Measurements from ENCODE around the gene HSDL1.
"Not testable (repeated sequence)": the region's sequence is repeated elsewhere in the genome, so short reads cannot be mapped to it uniquely, and the experiment has no call there.

HSDL1 gene

DNA sequence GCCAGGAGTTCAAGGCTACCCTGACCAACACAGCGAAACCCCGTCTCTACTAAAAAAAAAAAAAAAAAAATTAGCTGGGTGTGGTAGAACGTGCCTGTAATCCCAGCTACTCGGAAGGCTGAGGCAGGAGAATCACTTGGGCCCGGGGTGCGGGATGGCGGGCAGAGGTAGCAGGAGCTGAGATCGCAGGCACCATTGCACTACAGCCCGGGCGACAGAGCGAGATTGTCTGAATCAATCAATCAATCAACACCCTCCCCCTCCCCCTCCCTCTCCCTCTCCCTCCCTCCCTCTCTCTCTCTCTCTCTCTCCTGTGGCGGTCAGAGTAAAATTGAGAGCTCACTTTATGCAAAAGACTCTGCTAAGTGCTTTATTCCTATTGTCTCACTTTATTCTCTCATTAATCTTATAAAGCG is 1.2 kb downstream of the HSDL1 start:
- H3K4me3 ChIP-seq (ENCODE audit: low read length), result peak overlapping the region; percentile 75
- DNase-seq (ENCODE audit: low read depth, low spot score), result no peak

DNA sequence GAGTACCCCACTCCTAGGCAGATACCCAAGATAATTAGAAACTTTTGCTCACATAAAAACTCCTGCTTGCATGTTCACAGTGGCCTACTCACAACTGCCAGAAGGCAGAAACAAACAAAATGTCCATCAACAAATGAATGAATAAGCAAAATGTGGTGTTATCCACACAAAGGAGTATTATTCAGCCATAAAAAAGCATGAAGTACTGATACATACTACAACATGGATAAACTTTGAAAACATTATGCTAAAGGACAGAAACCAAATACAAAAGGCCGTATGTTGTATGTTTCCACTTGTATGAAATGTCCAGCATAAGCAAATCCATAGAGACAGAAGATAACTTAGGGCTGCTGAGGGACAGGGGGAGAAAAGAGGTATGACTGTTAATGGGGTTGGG is 1.9 kb downstream of the HSDL1 start:
- no peak for DNase-seq (ENCODE audit: low read depth, low spot score)
- H3K4me3 ChIP-seq (ENCODE audit: low read length), result no peak overlapping the region

DNA sequence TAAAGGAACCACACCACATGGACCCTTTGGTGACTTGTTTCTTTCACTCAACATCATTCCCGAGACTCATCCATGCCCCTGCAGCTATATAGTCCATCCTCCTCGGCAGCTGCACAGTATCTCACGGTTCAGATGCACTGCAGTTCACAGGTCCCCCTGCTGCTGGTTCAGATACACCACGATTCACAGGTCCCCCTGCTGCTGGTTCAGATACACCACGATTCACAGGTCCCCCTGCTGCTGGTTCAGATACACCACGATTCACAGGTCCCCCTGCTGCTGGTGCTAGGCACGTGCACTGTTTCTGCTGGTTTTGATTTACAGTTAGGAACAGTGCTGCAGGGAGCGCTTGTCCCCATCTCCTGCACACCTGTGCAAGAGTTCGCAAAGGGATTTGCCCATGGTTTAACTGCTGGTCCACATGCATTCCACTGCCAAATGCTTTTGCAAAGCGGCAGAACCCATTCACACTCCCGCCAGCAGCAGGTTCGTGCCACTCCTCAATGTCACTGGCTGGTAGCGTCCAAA is 3.8 kb downstream of the HSDL1 start:
- H3K4me3 ChIP-seq (ENCODE audit: low read length), result no peak overlapping the region
- DNase-seq (ENCODE audit: low read depth, low spot score), result peak; percentile 78

DNA sequence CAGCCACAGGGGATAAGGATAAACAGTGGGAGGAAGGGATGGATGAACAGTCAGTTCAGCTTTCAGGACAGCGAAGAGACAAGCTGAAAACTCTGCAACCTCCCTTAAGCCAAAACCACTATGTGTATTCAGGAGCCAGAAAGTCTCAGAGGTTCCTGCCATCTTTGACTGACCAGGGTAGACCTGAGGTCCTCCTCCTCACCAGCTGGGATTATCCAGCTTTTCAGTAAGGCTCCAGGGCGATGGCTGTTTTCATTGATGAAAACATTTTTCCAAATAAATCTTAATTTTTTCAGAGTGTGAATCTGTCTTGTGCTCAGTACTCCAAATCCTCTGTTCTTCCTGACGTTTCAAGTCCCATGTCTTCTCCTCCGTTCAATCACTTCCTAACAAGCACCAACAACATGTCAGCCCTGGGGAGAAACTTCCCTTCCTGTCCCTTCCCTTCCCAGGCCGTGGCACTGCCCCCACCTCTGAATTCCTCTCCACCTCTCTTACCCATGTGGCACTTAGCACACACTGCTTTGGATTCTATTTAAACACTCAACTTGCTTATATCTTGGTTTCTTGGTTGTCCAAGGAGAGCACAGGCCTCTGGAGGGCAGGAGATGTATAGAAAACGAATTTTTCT is 5.2 kb downstream of the HSDL1 start:
- no peak for DNase-seq (ENCODE audit: low read depth, low spot score)
- H3K4me3 ChIP-seq (ENCODE audit: low read length), result no peak overlapping the region

DNA sequence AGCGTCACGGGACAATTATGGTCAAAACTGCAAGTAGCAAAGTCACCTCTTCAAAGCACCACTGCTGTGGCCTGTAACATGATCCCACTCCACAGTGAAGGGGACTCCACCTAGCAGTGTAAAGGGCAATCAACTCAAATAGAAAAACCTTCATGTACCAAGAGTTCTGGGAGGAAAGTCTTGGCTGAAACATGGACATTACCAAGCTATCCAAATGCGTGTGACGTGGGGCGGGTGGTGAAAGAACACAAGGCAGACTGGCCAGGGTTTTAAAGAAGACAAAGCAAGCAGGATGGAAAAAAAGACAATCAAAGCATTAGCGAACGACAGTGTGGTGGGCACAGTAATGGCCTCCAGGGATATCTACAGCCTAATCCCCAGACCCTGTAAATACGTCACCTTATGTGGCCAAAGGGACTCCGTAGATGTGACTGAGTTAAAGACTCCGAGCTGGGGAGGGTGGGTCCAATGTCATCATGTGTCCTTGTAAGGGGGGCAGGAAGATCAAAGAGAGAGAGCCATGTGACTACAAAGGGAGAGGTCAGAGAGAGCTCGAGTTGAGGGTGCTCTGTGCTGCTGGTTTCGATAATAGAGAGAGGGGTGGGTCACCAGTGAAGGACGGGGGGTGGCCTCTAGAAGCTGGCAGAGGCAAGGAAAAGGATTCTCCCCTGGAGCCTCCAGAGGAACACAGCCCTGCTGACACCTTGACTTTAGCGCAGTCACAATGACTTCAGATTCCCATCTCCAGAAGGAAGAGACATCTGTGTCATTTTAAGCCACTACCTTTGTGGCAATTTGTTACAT is 6.0 kb downstream of the HSDL1 start:
- no peak overlapping the region for H3K4me3 ChIP-seq (ENCODE audit: low read length)
- DNase-seq (ENCODE audit: low read depth, low spot score), result peak; percentile 79

DNA sequence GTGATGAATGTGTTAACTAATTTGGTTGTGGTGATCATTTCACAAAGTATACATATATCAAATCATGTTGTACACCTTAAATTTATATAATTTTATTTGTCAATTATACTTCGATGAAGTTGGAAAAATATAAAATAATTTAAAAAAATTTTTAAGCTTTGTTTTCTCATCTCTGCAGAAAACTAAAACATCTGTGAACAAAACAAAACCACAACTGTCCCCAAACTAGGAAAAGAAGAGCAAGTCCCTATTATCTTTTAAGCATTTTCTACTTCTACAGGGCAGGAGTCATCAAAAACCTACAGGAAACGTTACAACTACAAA is 6.5 kb downstream of the HSDL1 start:
- no peak overlapping the region for H3K4me3 ChIP-seq (ENCODE audit: low read length)
- no peak for DNase-seq (ENCODE audit: low read depth, low spot score)

DNA sequence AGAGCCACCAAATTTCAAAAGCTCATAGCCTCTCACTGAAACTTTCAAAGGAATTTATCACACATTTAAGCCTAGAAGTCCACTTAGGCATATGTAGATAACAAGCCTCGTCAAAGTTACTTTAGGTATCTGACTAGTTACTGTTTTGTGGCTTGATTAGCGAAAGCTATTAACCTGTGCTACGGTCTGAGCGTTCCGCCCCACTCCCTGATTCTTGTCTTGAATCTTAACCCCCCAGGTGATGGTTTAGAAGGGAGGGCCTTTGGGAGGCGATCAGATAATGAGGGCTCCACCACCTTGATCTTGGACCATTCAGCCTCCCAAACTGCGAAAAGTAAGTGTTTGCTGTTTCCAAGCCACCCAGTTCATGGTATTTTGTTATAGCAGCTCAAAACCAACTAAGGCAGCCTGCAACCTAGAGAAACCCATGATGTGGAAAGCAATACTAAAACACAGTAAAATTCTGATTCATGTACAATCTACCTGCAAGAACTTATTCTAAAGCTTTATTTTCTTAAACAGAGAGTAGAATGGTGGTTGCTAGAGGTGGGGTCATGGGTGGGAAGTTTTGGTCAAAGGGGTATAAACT is 7.1 kb downstream of the HSDL1 start:
- no peak for DNase-seq (ENCODE audit: low read depth, low spot score)
- no peak overlapping the region for H3K4me3 ChIP-seq (ENCODE audit: low read length)

DNA sequence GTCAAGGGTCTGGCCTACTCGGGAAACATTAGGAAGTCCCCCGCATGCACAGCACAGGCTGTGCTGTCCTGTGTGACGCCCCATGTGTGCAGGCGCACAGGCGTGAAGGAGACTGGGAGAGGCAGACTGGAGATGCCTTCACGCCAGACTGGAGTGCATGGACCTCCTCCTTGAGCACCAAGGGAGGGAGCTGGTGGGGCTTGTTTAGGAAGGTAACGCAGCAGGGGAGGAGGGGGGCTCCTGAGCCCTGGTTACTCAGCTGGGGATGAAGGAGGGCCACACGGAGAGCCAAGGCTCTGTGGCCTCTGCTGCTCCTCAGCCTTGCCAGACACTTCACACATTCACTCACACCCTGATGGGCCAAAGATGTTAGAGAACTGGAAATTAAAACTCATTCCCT is 7.7 kb downstream of the HSDL1 start:
- DNase-seq (ENCODE audit: low read depth, low spot score), result no peak

DNA sequence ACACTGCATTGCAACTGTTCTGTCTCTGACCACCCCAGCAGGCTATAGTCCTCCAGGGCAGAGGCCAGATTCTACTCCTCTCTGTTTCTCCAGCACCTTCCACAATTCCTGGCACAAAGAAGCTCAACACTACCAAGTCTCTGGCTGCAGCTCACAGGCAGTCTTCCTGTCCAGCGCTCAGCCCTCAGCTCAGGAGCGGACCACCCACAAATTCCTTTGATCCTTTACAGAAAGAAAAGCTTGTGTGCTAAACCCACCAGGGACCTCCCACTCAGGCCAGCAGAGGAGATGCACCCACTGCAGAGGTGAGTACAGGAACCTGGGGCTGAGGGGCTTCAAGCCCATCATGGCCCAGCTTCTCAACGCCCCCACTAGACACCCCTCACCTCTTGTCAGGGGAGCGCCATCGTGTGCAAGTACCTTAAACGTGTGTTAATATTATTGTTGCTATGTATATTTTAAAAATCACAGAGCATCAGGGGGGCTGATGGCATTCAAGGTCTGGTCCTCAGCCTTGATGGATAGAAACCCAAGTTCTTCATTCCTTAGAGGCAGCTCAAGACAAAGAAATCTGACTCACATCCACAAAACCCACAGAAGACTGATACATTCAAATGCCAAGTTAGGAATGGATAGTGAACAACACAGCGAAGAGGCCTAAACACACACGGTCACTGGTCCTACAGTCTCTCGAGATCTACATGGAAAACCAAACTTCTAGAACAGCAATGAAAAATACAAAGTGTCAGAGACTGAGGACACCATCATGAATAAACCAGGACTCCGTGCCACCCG is 8.4 kb downstream of the HSDL1 start:
- H3K4me3 ChIP-seq (ENCODE audit: low read length), result no peak overlapping the region
- no peak for DNase-seq (ENCODE audit: low read depth, low spot score)

More for the DNA sequence above, 7.7 kb downstream of the HSDL1 start:
- no peak overlapping the region for H3K4me3 ChIP-seq (ENCODE audit: low read length)

DNA sequence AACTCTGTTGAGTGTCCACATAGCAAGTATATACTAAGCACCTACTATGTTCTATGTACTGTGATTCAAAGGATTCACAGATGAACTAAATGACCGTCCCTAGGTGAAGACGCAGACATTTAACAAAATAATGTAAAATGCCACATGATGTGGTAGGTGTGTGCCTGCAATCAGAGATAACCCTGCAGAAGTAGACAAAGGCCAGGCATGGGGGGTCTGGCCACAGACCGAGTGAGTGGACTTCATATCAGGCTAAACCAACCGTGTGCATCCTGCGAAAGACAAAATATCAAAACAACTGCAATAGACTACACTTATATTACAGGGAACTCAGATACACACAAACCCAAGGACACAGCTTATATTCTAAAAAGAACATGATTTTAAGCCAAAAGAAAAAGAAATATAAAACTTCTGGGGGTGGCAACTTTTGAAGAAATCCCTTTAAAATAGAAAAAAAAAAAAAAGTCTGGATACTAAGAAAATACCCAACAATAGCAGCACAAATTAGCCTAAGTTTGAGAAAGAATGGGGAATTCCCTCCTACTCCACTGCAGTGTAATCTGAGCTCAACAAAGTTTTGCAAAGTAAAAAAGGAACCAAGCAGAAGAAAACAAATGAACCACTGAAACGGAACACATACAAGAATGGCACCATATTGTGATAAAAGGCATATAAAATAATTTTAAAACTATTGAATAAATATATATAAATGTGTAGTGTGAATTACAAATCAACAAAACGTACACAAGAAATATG is 12.3 kb downstream of the HSDL1 start:
- no peak overlapping the region for H3K4me3 ChIP-seq (ENCODE audit: low read length)
- no peak for DNase-seq (ENCODE audit: low read depth, low spot score)

DNA sequence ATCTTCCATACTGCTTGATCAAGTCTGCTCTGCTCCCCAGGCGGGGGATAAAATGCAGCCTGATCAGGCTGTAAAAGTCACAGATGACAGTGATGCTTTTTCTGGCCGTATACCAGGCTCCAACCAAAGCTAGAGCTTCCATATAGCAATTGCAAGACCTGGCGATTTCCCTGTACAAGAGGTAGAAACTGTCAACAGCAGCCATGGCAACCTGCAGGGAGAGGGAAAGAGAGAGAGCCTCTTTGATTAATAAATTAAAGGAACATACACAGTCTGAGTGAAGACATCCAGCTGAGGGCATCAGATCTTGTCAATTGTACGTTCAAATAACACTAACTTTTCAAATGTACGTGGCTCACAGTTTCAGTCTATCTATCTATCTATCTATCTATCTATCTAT is 13.9 kb downstream of the HSDL1 start:
- DNase-seq (ENCODE audit: low read depth, low spot score), result no peak
- H3K4me3 ChIP-seq (ENCODE audit: low read length), result no peak overlapping the region

DNA sequence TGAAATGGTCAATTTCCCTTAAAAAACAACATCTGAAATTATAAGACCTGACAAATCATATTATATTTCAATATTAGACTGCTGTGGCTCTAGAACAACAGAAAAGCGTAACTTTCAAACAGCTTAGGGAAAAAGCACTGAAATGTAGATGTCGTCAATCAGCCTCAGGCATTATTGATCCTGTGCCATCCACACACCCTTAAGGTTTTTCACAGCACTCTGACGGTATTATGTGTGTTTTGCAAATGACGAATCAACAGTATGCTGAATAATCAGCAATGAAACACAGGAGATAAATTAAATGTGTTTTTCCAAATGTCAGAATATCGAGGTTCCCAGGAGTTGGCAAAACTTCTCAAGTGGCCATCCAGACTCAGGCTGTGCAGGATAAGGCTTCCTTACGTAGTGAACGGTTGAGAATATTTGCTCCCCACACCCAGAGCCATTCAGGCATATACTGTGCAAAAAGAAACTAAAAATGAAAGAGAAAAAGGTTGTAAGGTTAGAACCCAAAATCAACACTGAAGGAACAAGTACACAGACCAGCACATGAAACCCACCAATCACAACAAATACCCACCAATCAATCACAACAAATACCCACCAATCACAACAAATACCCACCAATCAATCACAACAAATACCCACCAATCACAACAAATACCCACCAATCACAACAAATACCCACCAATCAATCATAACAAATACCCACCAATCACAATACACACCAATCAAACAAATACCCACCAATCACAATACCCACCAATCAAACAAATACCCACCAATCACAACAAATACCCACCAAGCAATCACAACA is 20.5 kb downstream of the HSDL1 start:
- DNase-seq (ENCODE audit: low read depth, low spot score), result no peak
- no peak overlapping the region for H3K4me3 ChIP-seq (ENCODE audit: low read length)

DNA sequence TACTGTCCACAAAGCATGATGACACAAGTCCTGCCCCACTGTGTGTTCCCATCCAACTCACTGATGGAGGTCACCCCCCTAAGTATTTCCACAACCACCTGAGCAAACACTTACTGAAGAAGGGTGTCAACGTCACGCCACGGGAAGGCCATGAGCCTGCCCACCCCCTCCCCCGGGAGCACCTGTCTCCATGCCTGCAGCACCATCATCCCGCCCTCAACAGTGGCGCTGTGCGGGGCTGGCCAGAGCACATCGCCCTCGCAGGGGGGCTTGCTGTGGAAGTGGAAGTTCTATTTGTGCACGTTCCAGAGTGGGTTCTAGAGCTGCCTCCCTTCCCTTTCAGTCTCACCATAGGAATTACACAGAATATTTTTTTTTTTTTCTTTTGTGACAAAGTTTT is 24.0 kb downstream of the HSDL1 start:
- H3K4me3 ChIP-seq (ENCODE audit: low read length), result no peak overlapping the region
- no peak for DNase-seq (ENCODE audit: low read depth, low spot score)

DNA sequence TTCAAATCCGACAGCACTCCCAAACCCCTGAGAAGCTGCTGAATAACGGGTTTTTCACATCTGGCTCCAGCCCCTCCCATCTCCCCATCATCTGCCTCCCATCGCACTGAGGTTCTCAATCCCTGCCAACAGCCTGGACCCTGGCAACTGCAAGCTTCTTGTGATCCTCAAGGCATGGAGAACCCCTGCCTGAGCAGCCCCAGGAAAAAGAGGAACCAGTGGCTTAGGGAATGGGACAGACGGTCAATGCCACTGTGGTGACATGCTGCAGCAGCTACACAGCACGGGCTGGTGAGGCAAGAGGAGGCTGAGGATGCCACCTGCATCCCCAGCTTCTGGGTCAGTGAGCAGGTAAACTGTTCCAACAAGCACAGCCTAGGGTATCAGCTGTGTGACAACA is 25.0 kb downstream of the HSDL1 start:
- DNase-seq (ENCODE audit: low read depth, low spot score), result no peak

DNA sequence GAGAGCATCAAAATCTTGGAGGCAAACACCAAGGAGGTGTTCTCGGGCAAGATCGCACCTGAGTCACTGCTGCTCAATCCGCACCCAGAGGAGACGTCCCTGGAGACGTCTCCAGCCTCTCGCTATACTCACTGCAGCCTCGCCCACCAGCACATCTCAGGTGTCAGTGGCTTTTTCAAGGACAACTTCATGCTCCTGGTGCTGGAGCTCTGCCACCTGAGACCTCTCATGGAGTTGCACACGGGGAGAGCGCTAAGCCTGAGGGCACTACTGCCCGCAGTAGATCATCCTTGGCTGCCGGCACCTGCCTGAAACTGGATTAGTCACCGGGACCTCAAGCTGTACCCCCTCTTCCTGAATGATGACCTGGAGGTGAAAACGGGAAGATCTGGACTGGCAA is 25.6 kb downstream of the HSDL1 start:
- no peak for DNase-seq (ENCODE audit: low read depth, low spot score)
- H3K4me3 ChIP-seq (ENCODE audit: low read length), result no peak overlapping the region

More for the DNA sequence above, 25.0 kb downstream of the HSDL1 start:
- H3K4me3 ChIP-seq (ENCODE audit: low read length), result no peak overlapping the region

DNA sequence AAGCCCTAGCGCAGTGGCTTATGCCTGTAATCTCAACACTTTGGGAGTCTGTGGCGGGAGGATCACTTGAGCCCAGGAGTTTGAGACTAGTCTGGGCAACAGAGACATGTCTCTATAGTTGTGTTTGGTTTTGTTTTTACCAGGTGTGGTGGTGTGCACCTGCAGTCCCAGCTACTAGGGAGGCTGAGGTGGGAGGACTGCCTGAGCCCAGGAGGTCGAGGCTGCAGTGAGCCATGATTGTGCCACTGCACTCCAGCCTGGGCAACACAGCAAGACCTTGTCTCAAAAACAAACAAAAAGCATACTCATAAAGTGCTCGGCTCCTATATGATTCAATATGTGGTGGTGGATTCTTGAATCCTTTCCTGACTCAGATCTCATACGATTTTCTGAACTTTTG is 26.7 kb downstream of the HSDL1 start:
- H3K4me3 ChIP-seq (ENCODE audit: low read length); DNase-seq (ENCODE audit: low read depth, low spot score): not testable (repeated sequence)

DNA sequence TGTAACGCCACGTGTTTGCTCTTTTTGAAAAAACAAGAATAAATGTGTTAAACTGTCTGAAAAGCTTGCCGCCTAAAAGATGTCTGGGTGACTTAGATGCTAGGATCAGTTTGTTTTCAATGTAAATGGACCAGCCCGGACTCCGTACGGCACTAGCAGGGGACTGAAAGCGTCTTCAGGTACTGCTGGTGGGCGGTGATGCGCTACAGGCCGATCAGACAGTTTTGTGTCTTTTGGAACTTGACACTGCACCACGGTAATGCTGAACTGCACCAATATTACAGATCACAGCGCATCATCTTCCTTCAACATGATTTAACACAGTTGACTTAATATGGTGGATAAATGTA is 27.5 kb downstream of the HSDL1 start:
- peak; percentile 30 for DNase-seq (ENCODE audit: low read depth, low spot score)

More for the DNA sequence above, 27.5 kb downstream of the HSDL1 start:
- peak overlapping the region; percentile 72 for H3K4me3 ChIP-seq (ENCODE audit: low read length)
